ENCODE measurements around the gene SSC4D. TPM values are rescaled to one million over a fixed set of nuclear protein-coding genes. Genes with fewer than 3 reads are reported as not detected.

Gene SSC4D
- total RNA-seq, 1 donor from 2014 or later = 0.55 TPM

Other genes with a start within 250 kb of the SSC4D start
- gene SRRM3, start 207.8 kb downstream of the SSC4D start, total RNA-seq = 17.2 TPM
- gene HSPB1, start 107.0 kb downstream of the SSC4D start, total RNA-seq = 2,442 TPM
- 238 TPM for gene YWHAG, start 50.7 kb downstream of the SSC4D start, total RNA-seq
- not detected for gene ZP3, start 15.3 kb upstream of the SSC4D start, total RNA-seq
- 9.3 TPM for gene DTX2, start 52.0 kb upstream of the SSC4D start, total RNA-seq
- 2.2 TPM for gene UPK3B, start 100.9 kb upstream of the SSC4D start, total RNA-seq
- gene SPDYE16, start 133.6 kb upstream of the SSC4D start, total RNA-seq = not detected
- gene POMZP3, start 217.6 kb upstream of the SSC4D start, total RNA-seq = 7.9 TPM